ENCODE data around the gene SLC23A2. TPM values are rescaled to one million over a fixed set of nuclear protein-coding genes. Genes with fewer than 3 reads are reported as not detected.

SLC23A2 gene
- total RNA-seq, 4 donors from 2014 or later = 2.6 to 3.6 (median 3.1) TPM

DNA sequence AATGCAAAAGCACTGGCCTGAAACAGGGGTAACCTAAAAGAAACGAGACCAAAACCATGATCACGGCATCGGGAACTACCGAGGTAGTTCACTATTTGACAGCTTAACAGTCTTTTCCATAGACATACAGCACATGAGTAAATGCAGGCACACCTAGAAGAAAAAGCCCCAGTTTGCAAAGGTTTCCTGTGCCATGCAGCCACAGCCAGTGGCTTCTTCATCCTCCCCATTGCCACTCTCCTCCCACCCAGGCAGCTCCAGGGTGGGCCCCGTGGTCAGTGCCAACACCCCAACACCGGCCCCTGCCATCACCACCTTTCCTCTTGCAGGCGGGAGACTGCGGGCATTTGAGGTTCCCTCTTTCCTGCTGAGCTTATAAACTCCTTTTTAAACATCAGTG lies 115.4 kb downstream of the SLC23A2 start:
- no peaks in the 10 kb centered on the region for H3K9me3 ChIP-seq
- DNase-seq = no peak
- H3K27ac ChIP-seq = no peak overlapping the region
- no peaks in the 10 kb centered on the region for H3K36me3 ChIP-seq
- no peaks in the 10 kb centered on the region for H3K4me1 ChIP-seq
- no peaks in the 10 kb centered on the region for H3K27me3 ChIP-seq
- TF ChIP-seq POLR2A (IDR thresholded peaks at IDR 0.05) = no peak
- TF ChIP-seq, protein P1, sequence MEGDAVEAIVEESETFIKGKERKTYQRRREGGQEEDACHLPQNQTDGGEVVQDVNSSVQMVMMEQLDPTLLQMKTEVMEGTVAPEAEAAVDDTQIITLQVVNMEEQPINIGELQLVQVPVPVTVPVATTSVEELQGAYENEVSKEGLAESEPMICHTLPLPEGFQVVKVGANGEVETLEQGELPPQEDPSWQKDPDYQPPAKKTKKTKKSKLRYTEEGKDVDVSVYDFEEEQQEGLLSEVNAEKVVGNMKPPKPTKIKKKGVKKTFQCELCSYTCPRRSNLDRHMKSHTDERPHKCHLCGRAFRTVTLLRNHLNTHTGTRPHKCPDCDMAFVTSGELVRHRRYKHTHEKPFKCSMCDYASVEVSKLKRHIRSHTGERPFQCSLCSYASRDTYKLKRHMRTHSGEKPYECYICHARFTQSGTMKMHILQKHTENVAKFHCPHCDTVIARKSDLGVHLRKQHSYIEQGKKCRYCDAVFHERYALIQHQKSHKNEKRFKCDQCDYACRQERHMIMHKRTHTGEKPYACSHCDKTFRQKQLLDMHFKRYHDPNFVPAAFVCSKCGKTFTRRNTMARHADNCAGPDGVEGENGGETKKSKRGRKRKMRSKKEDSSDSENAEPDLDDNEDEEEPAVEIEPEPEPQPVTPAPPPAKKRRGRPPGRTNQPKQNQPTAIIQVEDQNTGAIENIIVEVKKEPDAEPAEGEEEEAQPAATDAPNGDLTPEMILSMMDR (IDR thresholded peaks at IDR 0.05 in 4 of 5, conservative IDR thresholded peaks at IDR 0.05 in 1 of 5) = no peak
- intact Hi-C loops (cut with DNase I; ENCODE audit: low total_unique reads) (no loop called here), in situ Hi-C loops (cut with MboI; ENCODE audit: low sequenced_read_pairs in 4 of 4) (no loop called here)
- H3K4me3 ChIP-seq = no peak overlapping the region
- no peak for ATAC-seq

DNA sequence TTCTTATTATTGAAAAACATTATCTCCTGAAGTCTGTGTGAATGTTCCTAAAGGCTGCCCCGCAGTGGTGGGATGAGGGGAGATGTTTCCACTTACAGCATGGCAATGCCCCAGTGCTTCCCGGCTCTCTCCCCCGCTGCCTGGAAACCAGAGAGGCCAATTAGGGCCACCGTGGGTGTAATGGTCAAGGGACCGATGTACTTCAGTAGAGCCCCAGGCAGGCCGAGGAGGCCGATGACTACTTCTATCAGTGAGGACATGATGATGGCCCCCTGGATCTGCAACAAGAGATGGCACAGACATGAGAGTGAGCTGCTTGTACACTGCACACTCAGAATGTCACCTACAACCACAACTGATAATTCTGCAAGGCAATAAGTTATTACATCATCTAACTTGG lies 117.8 kb downstream of the SLC23A2 start:
- intact Hi-C loops (cut with DNase I; ENCODE audit: low total_unique reads) = no loop called here
- ATAC-seq (no peak), DNase-seq (no peak)
- no peaks in the 10 kb centered on the region for H3K9me3 ChIP-seq
- TF ChIP-seq POLR2A (IDR thresholded peaks at IDR 0.05) = no peak
- TF ChIP-seq, protein P1 (IDR thresholded peaks at IDR 0.05 in 4 of 5, conservative IDR thresholded peaks at IDR 0.05 in 1 of 5) = no peak
- in situ Hi-C loops (cut with MboI; ENCODE audit: low sequenced_read_pairs in 4 of 4) = no loop called here
- no peak overlapping the region for H3K4me3 ChIP-seq
- no peaks in the 10 kb centered on the region for H3K27me3 ChIP-seq
- no peaks in the 10 kb centered on the region for H3K4me1 ChIP-seq
- H3K36me3 ChIP-seq = no peaks in the 10 kb centered on the region
- H3K27ac ChIP-seq = no peak overlapping the region

DNA sequence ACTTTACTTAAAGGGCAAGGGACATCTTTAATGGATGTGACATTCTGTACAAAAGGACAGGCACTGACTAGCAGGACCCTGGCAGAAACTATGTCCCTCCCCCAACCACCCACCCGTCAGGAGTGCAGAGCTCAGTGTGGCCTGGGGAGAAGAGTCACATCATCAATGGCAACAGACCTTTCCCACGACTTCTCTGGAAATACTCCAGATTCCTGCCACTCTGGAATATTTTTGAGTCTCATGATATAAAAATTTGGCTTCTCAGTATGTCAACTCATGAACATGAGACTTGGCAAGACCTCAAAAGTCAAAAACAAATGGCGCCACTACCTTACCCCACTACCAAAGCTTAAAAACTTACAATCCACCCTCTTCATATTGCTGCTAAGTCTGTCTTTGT lies 118.3 kb downstream of the SLC23A2 start:
- H3K9me3 ChIP-seq = no peaks in the 10 kb centered on the region
- no peak overlapping the region for H3K27ac ChIP-seq
- H3K4me1 ChIP-seq = no peaks in the 10 kb centered on the region
- TF ChIP-seq, protein P1 (IDR thresholded peaks at IDR 0.05 in 4 of 5, conservative IDR thresholded peaks at IDR 0.05 in 1 of 5) = no peak
- TF ChIP-seq POLR2A (IDR thresholded peaks at IDR 0.05) = no peak
- ATAC-seq = no peak
- in situ Hi-C loops (cut with MboI; ENCODE audit: low sequenced_read_pairs in 4 of 4) (no loop called here), intact Hi-C loops (cut with DNase I; ENCODE audit: low total_unique reads) (no loop called here)
- no peaks in the 10 kb centered on the region for H3K36me3 ChIP-seq
- no peak for DNase-seq
- H3K4me3 ChIP-seq = no peak overlapping the region
- H3K27me3 ChIP-seq = no peaks in the 10 kb centered on the region

DNA sequence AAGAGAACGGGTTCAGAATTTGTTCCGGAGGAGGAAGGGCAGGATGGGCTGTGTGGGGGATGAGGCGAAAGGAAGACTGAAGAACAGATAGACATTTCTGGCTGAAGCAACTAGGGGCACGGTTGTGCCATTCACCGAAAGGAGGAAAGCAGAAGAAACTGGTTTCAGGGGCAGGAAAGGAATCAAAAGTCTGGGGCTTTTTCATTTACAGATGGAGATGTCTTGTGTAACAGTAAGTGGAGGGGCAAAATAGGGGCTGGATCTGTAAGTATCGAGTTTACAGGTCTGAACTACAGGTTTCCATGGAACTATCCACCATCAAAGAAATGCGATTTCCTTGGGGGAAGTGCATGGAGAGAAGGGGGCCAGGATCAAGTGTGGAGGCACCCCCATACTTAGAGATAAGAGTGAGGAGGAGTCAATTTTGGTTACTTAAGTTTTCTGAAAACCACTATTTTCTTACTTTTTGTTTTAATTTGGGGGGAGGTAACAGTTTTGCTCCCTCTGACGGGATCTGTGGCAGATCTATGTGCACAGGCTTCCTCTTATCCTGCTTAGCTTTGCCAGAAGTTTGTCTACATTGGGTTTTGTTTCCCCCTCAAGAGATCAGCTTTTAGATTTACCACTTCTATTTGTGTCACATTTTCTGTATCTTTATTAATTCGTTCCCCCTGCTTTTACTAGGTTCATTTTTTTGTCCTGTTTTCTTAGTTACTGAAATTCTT lies 120.1 kb downstream of the SLC23A2 start:
- intact Hi-C loops (cut with DNase I; ENCODE audit: low total_unique reads) (no loop called here), in situ Hi-C loops (cut with MboI; ENCODE audit: low sequenced_read_pairs in 4 of 4) (no loop called here)

More for the DNA sequence above, 120.1 kb downstream of the SLC23A2 start:
- no peaks in the 10 kb centered on the region for H3K9me3 ChIP-seq
- ATAC-seq (no peak), DNase-seq (no peak)
- H3K36me3 ChIP-seq = no peaks in the 10 kb centered on the region
- H3K27me3 ChIP-seq = no peaks in the 10 kb centered on the region
- no peak overlapping the region for H3K27ac ChIP-seq
- H3K4me3 ChIP-seq = no peak overlapping the region
- no peak for TF ChIP-seq POLR2A (IDR thresholded peaks at IDR 0.05)
- TF ChIP-seq, protein P1 (IDR thresholded peaks at IDR 0.05 in 4 of 5, conservative IDR thresholded peaks at IDR 0.05 in 1 of 5) = no peak
- no peaks in the 10 kb centered on the region for H3K4me1 ChIP-seq
